LHCN-M2 (cell line): ENCODE results near the gene ETS1. TPM values are rescaled to one million over a fixed set of nuclear protein-coding genes. Genes with fewer than 3 reads are reported as not detected.

ENCODE experiments used
- DNase-seq: peaks from one replicate; pipeline ENCODE4 v3.0.0-alpha.2; 2012; ENCODE audit warnings: low read depth
- total RNA-seq: library from RNA; depleted of rRNA; stranded (reverse); fragments of >200 nt; gene quantifications from 2 replicates; pipeline ENCODE4 v1.2.3, GENCODE V29; 2014

The ETS1 gene
- total RNA-seq, 1 experiment from 2014 or later = 38.2 TPM

- no peak for DNase-seq
Measured at GRCh38 chr11:128520206-128520887, 67.0 kb downstream of the ETS1 start.

DNA sequence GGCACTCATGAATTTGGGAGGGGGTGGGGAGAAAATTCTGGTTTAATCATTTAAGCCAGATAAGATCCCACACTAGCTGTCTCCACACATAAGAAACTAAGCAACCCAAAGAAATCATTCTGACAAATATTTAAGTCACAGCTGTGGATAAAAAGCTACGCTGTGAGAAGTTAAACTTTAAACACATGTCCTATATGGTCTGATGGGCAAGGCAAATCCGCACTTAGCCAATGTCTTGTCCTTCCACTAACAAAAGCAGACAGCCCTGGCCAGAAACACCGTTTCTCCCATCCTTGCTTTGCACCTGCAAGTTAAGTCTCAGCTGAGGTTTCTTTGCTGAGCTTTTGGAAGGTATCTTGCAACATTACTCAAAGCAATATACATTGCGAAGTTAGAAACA is 68.0 kb downstream of the ETS1 start:
- no peak for DNase-seq

GRCh38 chr11:128518493-128519207 is 68.7 kb downstream of the ETS1 start:
- no peak for DNase-seq

GRCh38 chr11:128517451-128518230 is 69.7 kb downstream of the ETS1 start:
- DNase-seq = peak; percentile 82

GRCh38 chr11:128516886-128517285 is 70.5 kb downstream of the ETS1 start:
- no peak for DNase-seq

GRCh38 chr11:128515826-128516778 is 71.3 kb downstream of the ETS1 start:
- no peak for DNase-seq

DNA sequence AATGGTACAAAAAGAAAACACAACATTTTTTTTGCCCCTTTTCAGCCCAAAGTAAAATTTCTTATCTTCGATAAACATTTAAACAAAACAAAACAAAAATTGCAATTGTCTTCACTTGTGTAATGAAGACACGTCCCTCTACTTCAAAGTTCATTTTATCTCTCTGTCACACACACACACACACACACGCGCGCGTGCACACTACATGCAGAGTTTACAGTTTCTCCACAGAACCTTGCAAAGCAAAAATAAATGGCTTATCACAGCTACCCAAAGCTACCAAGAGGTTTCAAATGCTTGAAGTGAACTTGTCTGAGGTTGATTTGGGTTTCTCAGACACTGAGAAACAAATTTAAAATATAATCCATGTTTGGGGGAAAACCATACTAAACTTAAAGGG is 72.3 kb downstream of the ETS1 start:
- no peak for DNase-seq

GRCh38 chr11:128513915-128514681 is 73.3 kb downstream of the ETS1 start:
- no peak for DNase-seq

GRCh38 chr11:128512474-128512996 is 74.8 kb downstream of the ETS1 start:
- no peak for DNase-seq

GRCh38 chr11:128511712-128512111 is 75.6 kb downstream of the ETS1 start:
- no peak for DNase-seq

- peak; percentile 53 for DNase-seq
Measured at GRCh38 chr11:128509621-128510389, 77.6 kb downstream of the ETS1 start.

DNA sequence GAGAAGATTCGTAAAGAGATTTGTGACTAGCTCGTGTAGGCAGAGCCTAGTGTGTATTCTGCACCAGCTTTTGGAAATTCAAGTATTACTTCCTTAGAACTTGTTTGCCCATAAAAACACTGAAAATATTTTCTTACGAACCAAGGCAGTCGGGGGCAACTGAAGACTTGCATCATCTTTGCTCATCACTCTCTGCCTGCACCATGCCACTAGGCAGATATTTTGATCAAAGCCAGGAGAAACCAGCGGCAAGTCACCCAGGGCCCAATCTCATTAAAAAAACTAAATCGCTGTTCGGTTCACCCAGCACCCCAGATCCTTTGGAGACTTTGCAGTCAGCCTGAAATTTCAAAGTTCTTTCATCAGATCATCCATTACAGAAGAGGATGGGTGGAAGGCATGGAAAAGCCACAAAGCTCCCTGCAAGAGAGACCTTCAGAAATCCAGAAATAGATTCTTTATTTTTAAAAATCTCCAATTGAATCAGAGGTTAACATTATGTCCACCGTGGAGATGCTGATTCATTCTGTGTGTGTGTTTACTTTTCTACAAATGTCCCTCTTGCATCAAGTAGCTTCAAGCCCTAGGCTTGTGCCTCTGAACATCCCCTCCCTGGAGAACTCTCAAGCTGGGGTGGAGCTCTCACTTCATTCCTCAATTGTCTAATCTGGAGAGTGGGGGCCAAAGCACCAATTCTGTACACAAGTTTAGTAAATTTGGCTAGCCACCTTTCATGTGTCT is 78.4 kb downstream of the ETS1 start:
- peak; percentile 69 for DNase-seq

DNA sequence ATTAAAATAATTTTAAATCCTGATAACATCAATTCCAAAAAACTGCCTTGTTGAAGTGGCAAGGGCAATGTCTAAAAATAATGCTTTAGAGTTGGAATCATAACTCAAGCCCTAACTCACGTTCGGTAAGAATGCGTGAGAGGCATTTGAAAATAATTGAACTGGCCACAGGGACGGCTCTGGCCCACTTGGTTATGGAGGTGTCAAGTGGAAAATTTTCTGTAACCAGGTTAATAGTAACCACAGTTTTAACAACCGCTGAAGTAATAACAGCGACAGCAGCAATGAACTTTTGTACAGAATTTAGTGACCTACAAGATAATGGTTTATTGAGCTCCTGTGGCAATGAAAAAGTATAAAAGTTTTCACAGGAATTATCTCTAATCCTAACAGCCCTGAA is 79.4 kb downstream of the ETS1 start:
- no peak for DNase-seq

DNA sequence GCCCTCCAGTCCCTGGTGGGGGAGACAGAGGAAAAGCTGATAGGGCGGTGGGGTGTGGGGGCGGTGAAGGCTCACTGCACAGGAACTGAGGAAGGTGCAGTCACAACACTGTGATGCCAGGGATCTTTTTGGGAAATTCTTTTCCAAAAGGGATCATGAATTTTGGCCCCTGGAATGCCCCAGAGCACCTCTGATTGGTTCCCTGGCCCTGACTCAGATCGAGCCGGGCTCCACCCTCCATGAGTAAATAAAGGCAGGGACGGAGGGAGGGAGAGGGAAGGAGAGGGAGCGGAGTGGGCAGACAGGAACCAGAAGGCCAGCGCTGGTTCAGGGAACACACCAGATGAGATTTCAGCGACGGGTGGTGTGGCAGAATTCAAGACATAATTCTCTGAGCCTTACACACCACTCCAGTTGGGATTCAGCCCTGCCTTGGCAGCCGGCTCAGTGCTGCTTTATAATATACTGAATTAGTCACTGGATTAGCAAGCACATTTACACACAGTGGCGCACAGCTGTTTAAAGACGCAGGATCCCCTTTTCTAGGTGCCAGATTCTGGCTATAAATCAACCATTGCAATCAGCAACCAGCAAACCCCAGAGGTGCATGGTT is 80.3 kb downstream of the ETS1 start:
- DNase-seq = peak; percentile 97

- DNase-seq = no peak
Measured at GRCh38 chr11:128506356-128506755, 81.0 kb downstream of the ETS1 start.

GRCh38 chr11:128505449-128506065 is 81.8 kb downstream of the ETS1 start:
- no peak for DNase-seq

GRCh38 chr11:128504486-128504885 is 82.9 kb downstream of the ETS1 start:
- DNase-seq = no peak
